HTR-8/SVneo (cell line): ENCODE results near the gene MIB1.

ENCODE experiments used
- DNase-seq: peaks from one replicate; pipeline ENCODE4 v3.0.0; 2011; ENCODE audit warnings: low spot score, mixed read lengths; ENCODE audit not compliant: insufficient read length
- FAIRE-seq: peaks from 2 replicates; lab custom pipeline; 2011; peaks lifted over from hg19 to GRCh38; lab: Jason Lieb, UNC

The MIB1 gene

GRCh38 chr18:21916594-21916993 is 176.0 kb downstream of the MIB1 start:
- no peak for FAIRE-seq
- no peak for DNase-seq

- FAIRE-seq (no peak), DNase-seq (no peak)
These were observed 178.1 kb downstream of the MIB1 start for GRCh38 chr18:21918693-21919092.
